ENCODE data around the gene POU4F1.

POU4F1 gene

DNA sequence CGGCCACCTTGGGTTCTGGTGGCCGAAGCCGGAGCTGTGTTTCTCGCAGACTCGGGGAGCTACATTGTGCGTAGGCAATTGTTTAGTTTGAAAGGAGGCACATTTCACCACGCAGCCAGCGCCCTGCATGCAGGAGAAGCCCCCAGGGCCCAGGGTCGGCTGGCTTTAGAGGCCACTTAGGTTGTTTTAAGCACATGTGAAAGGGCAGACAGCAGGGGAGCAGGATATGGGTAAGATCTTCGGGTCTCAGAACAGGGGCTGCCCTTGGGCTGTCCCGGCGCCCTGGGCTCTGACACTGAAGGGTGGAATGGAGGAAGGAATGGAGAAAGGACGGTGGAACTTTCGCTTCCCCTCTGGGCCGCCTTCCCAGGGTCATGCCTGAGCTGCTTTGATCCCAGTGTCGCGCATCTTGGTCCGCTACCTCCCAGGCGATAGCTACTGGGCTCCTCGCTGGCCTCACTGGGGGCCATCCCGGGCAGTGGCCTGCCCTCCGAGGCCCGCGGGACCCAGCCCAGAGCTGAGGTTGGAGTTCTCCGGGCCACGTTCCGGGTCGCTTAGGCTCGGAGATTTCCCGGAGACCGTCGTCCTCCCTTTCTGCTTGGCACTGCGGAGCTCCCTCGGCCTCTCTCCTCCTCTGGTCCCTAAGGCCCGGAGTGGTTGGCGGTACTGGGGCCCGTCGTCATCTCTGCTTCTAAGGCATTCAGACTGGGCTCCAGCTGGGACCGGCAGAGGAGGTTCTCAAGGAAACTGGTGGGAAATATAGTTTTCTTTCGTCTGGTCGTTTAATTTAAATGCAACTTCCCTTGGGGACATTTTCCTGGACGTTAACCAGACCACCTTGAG lies 4.3 kb upstream of the POU4F1 start:
- DNase-seq (ENCODE audit: extremely low read depth, low read depth): no peak
- TF ChIP-seq, protein P1, sequence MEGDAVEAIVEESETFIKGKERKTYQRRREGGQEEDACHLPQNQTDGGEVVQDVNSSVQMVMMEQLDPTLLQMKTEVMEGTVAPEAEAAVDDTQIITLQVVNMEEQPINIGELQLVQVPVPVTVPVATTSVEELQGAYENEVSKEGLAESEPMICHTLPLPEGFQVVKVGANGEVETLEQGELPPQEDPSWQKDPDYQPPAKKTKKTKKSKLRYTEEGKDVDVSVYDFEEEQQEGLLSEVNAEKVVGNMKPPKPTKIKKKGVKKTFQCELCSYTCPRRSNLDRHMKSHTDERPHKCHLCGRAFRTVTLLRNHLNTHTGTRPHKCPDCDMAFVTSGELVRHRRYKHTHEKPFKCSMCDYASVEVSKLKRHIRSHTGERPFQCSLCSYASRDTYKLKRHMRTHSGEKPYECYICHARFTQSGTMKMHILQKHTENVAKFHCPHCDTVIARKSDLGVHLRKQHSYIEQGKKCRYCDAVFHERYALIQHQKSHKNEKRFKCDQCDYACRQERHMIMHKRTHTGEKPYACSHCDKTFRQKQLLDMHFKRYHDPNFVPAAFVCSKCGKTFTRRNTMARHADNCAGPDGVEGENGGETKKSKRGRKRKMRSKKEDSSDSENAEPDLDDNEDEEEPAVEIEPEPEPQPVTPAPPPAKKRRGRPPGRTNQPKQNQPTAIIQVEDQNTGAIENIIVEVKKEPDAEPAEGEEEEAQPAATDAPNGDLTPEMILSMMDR (IDR thresholded peaks at IDR 0.05; ENCODE audit: low read depth, low read length, missing control alignments): no peak
- no peak overlapping the region for H3K4me3 ChIP-seq (replicated peaks; ENCODE audit: low read depth, low read length)

- no peak overlapping the region for H3K4me3 ChIP-seq (replicated peaks; ENCODE audit: low read depth, low read length)
- DNase-seq (ENCODE audit: extremely low read depth, low read depth): no peak
- TF ChIP-seq, protein P1 (IDR thresholded peaks at IDR 0.05; ENCODE audit: low read depth, low read length, missing control alignments): no peak
Measured at GRCh38 chr13:78606471-78607408, 3.4 kb upstream of the POU4F1 start.

- DNase-seq (ENCODE audit: extremely low read depth, low read depth): no peak
- H3K4me3 ChIP-seq (replicated peaks; ENCODE audit: low read depth, low read length): no peak overlapping the region
- TF ChIP-seq, protein P1 (IDR thresholded peaks at IDR 0.05; ENCODE audit: low read depth, low read length, missing control alignments): no peak
Measured at GRCh38 chr13:78604782-78605611, 1.6 kb upstream of the POU4F1 start.

- no peak for DNase-seq (ENCODE audit: extremely low read depth, low read depth)
- TF ChIP-seq, protein P1 (IDR thresholded peaks at IDR 0.05; ENCODE audit: low read depth, low read length, missing control alignments): no peak
- H3K4me3 ChIP-seq (replicated peaks; ENCODE audit: low read depth, low read length): no peak overlapping the region
Measured at GRCh38 chr13:78602561-78603239, 652 bp downstream of the POU4F1 start.

- TF ChIP-seq, protein P1 (IDR thresholded peaks at IDR 0.05; ENCODE audit: low read depth, low read length, missing control alignments): no peak
- no peak for DNase-seq (ENCODE audit: extremely low read depth, low read depth)
- no peak overlapping the region for H3K4me3 ChIP-seq (replicated peaks; ENCODE audit: low read depth, low read length)
Measured at GRCh38 chr13:78601874-78602560, 1.3 kb downstream of the POU4F1 start.
